SK-N-SH (cell line): ENCODE data around the gene SLC12A7. TPM values are rescaled to one million over a fixed set of nuclear protein-coding genes. Genes with fewer than 3 reads are reported as not detected.
A peak's percentile ranks its signal among the peaks of the same experiment; 100 is the strongest.

Experiments
- CTCF ChIA-PET: fragments of 300-600, 350-600 bp; formaldehyde crosslinking; extraction: SDS; loops from one replicate; lab custom pipeline; 2021; lab: Yijun Ruan, JAX
- POLR2A ChIA-PET: fragments of 350-600 bp; sonication (Branson Sonifier 250); formaldehyde crosslinking; extraction: SDS; loops from one replicate; lab custom pipeline; 2020; ENCODE audit warnings: antibody characterized with exemption, inconsistent platforms; lab: Yijun Ruan, JAX
- DNase-seq: peaks from one replicate; pipeline ENCODE4 v3.0.0; 2012
- H2AFZ ChIP-seq: fragments of 200-600 bp; sonication (generic); 2 replicates; pipeline ENCODE4 v1.8.1; 2016; ENCODE audit warnings: antibody characterized with exemption, mild to moderate bottlenecking, low read depth
- H3F3A ChIP-seq: fragments of 200-600 bp; sonication (generic); replicated peaks from 2 replicates; pipeline ENCODE3; 2016; ENCODE audit warnings: antibody characterized with exemption, mild to moderate bottlenecking; ENCODE audit not compliant: insufficient read depth
- H3K27ac ChIP-seq, 2 experiments: fragments of 200-500 bp in 1 of 2; fragments of 200-600 bp in 1 of 2; sonication (Bioruptor generic) in 1 of 2; sonication (generic), shearing (Covaris generic) in 1 of 2; 2 replicates each; pipeline versions ENCODE4 v1.5.1 to v1.6.1; 2014 to 2016; ENCODE audit warnings: low read depth in 2 of 2, inconsistent platforms in 1 of 2, low read length in 1 of 2, mild to moderate bottlenecking in 1 of 2, mixed read lengths in 1 of 2
- H3K27me3 ChIP-seq: fragments of 200-600 bp; sonication (generic), shearing (Covaris generic); 2 replicates; pipeline ENCODE4 v1.6.1; 2016; ENCODE audit warnings: mixed run types; ENCODE audit not compliant: insufficient read depth
- H3K36me3 ChIP-seq, 2 experiments: fragments of 200-500 bp in 1 of 2; fragments of 200-600 bp in 1 of 2; sonication (Bioruptor generic) in 1 of 2; sonication (generic) in 1 of 2; replicated peaks in 1 of 2; 2 replicates each; pipeline versions ENCODE3 to v1.5.1; 2014 to 2016; ENCODE audit warnings: low read length in 1 of 2, mild to moderate bottlenecking in 1 of 2; ENCODE audit not compliant: insufficient read depth in 2 of 2, control insufficient read depth in 1 of 2
- H3K4me1 ChIP-seq, 2 experiments: fragments of 200-500 bp in 1 of 2; fragments of 200-600 bp in 1 of 2; sonication (Bioruptor generic) in 1 of 2; sonication (generic), shearing (Covaris generic) in 1 of 2; 2 replicates each; pipeline versions ENCODE4 v1.5.1 to v1.6.1; 2014 to 2016; ENCODE audit warnings: low read depth in 1 of 2, low read length in 1 of 2, mixed run types in 1 of 2; ENCODE audit not compliant: insufficient read depth in 2 of 2, control insufficient read depth in 1 of 2
- H3K4me2 ChIP-seq: fragments of 200-600 bp; sonication (generic), shearing (Covaris generic); 2 replicates; pipeline ENCODE4 v1.6.1; 2017; ENCODE audit warnings: mixed run types
- H3K4me3 ChIP-seq, 2 experiments: fragments of 200-500 bp in 1 of 2; fragments of 200-600 bp in 1 of 2; sonication (Bioruptor generic) in 1 of 2; sonication (generic), shearing (Covaris generic) in 1 of 2; 2 replicates each; pipeline versions ENCODE4 v1.5.1 to v1.8.1; 2014 to 2016; ENCODE audit warnings: low read depth in 2 of 2, inconsistent platforms in 1 of 2, low read length in 1 of 2, mild to moderate bottlenecking in 1 of 2, mixed read lengths in 1 of 2, moderate library complexity in 1 of 2
- H3K79me2 ChIP-seq: fragments of 200-600 bp; sonication (generic); 2 replicates; pipeline ENCODE4 v1.8.1; 2017; ENCODE audit warnings: mild to moderate bottlenecking; ENCODE audit not compliant: insufficient read depth
- H3K9ac ChIP-seq: fragments of 200-600 bp; sonication (generic); 2 replicates; pipeline ENCODE4 v1.6.1; 2017; ENCODE audit warnings: mixed run types
- H3K9me2 ChIP-seq: fragments of 200-600 bp; sonication (generic); 2 replicates; pipeline ENCODE4 v1.6.1; 2017; ENCODE audit warnings: mixed run types
- H3K9me3 ChIP-seq: fragments of 200-600 bp; sonication (generic); 2 replicates; pipeline ENCODE4 v1.6.1; 2017; ENCODE audit warnings: mixed run types, mild to moderate bottlenecking, moderate library complexity
- H4K20me1 ChIP-seq: fragments of 200-600 bp; sonication (generic); 2 replicates; pipeline ENCODE4 v1.6.1; 2017; ENCODE audit warnings: mild to moderate bottlenecking, mixed run types; ENCODE audit not compliant: insufficient read depth
- GATA2 ChIP-seq: sonication (generic); formaldehyde crosslinking; IDR thresholded peaks from 2 replicates; pipeline ENCODE4 v1.5.0; 2020; ENCODE audit warnings: mild to moderate bottlenecking, missing genetic modification reagents
- JUND ChIP-seq: IDR thresholded peaks from 2 replicates; pipeline ENCODE4 v1.4.0; 2012
- RAD21 ChIP-seq: IDR thresholded peaks from 2 replicates; pipeline ENCODE4 v1.6.1; 2012; ENCODE audit warnings: mild to moderate bottlenecking, low read length
- SIN3A ChIP-seq: IDR thresholded peaks from 2 replicates; pipeline ENCODE4 v1.6.1; 2012; ENCODE audit warnings: low read depth, mild to moderate bottlenecking, low read length, moderate library complexity, borderline replicate concordance
- SMC3 ChIP-seq: IDR thresholded peaks from 2 replicates; pipeline ENCODE4 v1.6.1; 2012; ENCODE audit warnings: low read depth, low read length, improper control_type of control experiment
- TAF1 ChIP-seq: IDR thresholded peaks from 2 replicates; pipeline ENCODE4 v1.6.1; 2012; ENCODE audit warnings: low read depth, mild to moderate bottlenecking, low read length, moderate library complexity, borderline replicate concordance
- TCF12 ChIP-seq: IDR thresholded peaks from 2 replicates; pipeline ENCODE4 v1.4.0; 2012
- TEAD4 ChIP-seq: IDR thresholded peaks from 2 replicates; pipeline ENCODE4 v1.4.0; 2012; ENCODE audit warnings: mild to moderate bottlenecking, borderline replicate concordance; ENCODE audit not compliant: insufficient read depth
- WGBS: methylation state at CpG from one replicate; pipeline ENCODE4 v1.1.6; 2017; ENCODE audit warnings: low lambda C conversion rate; 5-methylcytosine and 5-hydroxymethylcytosine counted together
- polyA plus RNA-seq, 3 experiments: library from polyadenylated mRNA; depleted of rRNA; stranded (reverse); fragments of >200 nt; gene quantifications; 2 replicates each; pipeline ENCODE4 v1.2.3, GENCODE V29; 2012
- TF ChIP-seq, protein P1 (sequence below): IDR thresholded peaks from 2 replicates; pipeline ENCODE4 v1.4.0; 2012; ENCODE audit warnings: low read depth, borderline replicate concordance
- TF ChIP-seq, protein P2 (sequence below): IDR thresholded peaks from 2 replicates; pipeline ENCODE4 v1.4.0; 2012; ENCODE audit warnings: low read depth
- TF ChIP-seq, protein P3 (sequence below): fragments of 200-600 bp; sonication (generic); IDR thresholded peaks from 2 replicates; pipeline ENCODE4 v1.6.1; 2017; ENCODE audit warnings: antibody characterized with exemption, mild to moderate bottlenecking, moderate library complexity
- TF ChIP-seq, protein P4 (sequence below): IDR thresholded peaks from 2 replicates; pipeline ENCODE4; 2012
- TF ChIP-seq, protein P5 (sequence below): IDR thresholded peaks from 2 replicates; pipeline ENCODE4 v1.6.1; 2012; ENCODE audit warnings: mild to moderate bottlenecking, low read depth, low read length, moderate library complexity

The SLC12A7 gene
- polyA plus RNA-seq, 1 of the 3 experiments (the other 2 are of a cell fraction) = 2.6 TPM

DNA sequence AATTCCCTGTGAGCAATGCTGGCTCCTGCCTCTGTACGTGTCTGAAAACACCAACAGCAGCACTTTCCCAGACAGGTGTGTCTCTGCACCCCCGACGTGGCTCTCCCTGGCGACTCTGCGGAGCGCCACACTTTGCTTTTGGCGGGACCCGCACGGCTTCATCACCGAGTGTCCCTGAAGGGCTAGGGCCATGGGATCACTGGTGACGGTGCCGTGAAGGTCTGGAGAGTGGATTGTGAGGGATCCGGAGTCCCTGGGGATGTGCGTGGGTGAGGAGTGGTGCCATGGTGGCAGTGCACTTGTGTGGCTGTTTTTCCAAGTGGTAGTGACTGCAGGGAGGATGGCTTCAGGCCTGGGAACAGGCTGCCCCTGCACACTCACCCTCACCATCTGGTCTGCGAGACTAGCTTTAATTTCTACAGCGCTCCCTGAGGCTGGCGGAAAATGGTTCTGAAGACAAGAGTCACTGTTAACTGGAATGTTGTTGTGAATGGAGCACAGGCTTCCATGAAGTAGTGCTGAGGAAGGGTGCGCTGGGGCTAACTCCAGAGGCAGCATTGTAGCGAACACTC, 100.0 kb downstream of the SLC12A7 start (continued):
- TF ChIP-seq TEAD4 = no peak
- no peak for TF ChIP-seq JUND
- no peak for TF ChIP-seq TAF1
- no peak for TF ChIP-seq SIN3A
- no peak for TF ChIP-seq GATA2

DNA sequence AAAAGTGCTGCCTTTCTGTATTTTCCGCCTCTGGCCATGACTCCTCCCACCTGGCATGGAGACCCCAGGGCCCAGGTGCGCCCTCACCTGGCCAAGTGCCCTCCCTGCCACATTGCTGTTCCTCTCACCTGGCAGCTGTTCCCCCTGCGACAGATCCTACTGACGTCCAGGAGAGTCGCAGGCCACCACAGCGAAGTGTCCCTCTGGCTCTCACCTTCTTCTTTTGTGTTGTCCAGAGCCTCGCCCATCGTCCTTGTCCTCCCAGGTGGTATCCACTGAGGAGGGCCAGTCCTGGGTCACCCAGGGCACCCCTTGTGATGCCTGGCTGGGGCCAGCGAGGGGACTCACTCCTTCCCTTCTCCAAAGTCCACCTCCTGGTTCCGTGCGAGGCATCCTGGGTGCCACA, 100.6 kb downstream of the SLC12A7 start:
- H3K36me3 ChIP-seq = no peaks in the 10 kb centered on the region
- no peaks in the 10 kb centered on the region for H3K9me3 ChIP-seq
- CTCF ChIA-PET = interaction anchor here (0.7 to 6.5 kb wide), 12 partner anchors 8 to 513 kb away, joined by 3 to 44 read pairs (median 6); no protein-coding TSS in a partner anchor
- H3K4me3 ChIP-seq = no peak overlapping the region
- 55% methylated on average over 11 of the region's 11 CpGs for WGBS
- no peak overlapping the region for H2AFZ ChIP-seq
- DNase-seq = peak; percentile 78
- H3F3A ChIP-seq = no peaks in the 10 kb centered on the region
- no peaks in the 10 kb centered on the region; a peak in 1 of 4 replicates for H3K4me1 ChIP-seq
- no peaks in the 10 kb centered on the region for H3K9me2 ChIP-seq
- POLR2A ChIA-PET = no interaction called here
- no peak overlapping the region for H3K27ac ChIP-seq
- no peak overlapping the region for H3K4me2 ChIP-seq
- H3K27me3 ChIP-seq = peaks cover 44% of the 10 kb centered on the region
- H3K79me2 ChIP-seq = no peaks in the 10 kb centered on the region
- TF ChIP-seq SMC3 (peak; percentile 31; the same call in 1 of the 2 replicates), RAD21 (peak; percentile 11; the same call in 1 of the 2 replicates), GATA2 (no peak), TCF12 (no peak)
- TF ChIP-seq, protein P1, sequence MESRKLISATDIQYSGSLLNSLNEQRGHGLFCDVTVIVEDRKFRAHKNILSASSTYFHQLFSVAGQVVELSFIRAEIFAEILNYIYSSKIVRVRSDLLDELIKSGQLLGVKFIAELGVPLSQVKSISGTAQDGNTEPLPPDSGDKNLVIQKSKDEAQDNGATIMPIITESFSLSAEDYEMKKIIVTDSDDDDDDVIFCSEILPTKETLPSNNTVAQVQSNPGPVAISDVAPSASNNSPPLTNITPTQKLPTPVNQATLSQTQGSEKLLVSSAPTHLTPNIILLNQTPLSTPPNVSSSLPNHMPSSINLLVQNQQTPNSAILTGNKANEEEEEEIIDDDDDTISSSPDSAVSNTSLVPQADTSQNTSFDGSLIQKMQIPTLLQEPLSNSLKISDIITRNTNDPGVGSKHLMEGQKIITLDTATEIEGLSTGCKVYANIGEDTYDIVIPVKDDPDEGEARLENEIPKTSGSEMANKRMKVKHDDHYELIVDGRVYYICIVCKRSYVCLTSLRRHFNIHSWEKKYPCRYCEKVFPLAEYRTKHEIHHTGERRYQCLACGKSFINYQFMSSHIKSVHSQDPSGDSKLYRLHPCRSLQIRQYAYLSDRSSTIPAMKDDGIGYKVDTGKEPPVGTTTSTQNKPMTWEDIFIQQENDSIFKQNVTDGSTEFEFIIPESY = no peak
- TF ChIP-seq, protein P2, sequence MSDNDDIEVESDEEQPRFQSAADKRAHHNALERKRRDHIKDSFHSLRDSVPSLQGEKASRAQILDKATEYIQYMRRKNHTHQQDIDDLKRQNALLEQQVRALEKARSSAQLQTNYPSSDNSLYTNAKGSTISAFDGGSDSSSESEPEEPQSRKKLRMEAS = no peak
- TF ChIP-seq, protein P3, sequence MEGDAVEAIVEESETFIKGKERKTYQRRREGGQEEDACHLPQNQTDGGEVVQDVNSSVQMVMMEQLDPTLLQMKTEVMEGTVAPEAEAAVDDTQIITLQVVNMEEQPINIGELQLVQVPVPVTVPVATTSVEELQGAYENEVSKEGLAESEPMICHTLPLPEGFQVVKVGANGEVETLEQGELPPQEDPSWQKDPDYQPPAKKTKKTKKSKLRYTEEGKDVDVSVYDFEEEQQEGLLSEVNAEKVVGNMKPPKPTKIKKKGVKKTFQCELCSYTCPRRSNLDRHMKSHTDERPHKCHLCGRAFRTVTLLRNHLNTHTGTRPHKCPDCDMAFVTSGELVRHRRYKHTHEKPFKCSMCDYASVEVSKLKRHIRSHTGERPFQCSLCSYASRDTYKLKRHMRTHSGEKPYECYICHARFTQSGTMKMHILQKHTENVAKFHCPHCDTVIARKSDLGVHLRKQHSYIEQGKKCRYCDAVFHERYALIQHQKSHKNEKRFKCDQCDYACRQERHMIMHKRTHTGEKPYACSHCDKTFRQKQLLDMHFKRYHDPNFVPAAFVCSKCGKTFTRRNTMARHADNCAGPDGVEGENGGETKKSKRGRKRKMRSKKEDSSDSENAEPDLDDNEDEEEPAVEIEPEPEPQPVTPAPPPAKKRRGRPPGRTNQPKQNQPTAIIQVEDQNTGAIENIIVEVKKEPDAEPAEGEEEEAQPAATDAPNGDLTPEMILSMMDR = peak; percentile 39; the same call in 1 of the 2 replicates
- TF ChIP-seq, protein P4, sequence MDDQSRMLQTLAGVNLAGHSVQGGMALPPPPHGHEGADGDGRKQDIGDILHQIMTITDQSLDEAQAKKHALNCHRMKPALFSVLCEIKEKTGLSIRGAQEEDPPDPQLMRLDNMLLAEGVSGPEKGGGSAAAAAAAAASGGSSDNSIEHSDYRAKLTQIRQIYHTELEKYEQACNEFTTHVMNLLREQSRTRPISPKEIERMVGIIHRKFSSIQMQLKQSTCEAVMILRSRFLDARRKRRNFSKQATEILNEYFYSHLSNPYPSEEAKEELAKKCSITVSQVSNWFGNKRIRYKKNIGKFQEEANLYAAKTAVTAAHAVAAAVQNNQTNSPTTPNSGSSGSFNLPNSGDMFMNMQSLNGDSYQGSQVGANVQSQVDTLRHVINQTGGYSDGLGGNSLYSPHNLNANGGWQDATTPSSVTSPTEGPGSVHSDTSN = no peak
- TF ChIP-seq, protein P5, sequence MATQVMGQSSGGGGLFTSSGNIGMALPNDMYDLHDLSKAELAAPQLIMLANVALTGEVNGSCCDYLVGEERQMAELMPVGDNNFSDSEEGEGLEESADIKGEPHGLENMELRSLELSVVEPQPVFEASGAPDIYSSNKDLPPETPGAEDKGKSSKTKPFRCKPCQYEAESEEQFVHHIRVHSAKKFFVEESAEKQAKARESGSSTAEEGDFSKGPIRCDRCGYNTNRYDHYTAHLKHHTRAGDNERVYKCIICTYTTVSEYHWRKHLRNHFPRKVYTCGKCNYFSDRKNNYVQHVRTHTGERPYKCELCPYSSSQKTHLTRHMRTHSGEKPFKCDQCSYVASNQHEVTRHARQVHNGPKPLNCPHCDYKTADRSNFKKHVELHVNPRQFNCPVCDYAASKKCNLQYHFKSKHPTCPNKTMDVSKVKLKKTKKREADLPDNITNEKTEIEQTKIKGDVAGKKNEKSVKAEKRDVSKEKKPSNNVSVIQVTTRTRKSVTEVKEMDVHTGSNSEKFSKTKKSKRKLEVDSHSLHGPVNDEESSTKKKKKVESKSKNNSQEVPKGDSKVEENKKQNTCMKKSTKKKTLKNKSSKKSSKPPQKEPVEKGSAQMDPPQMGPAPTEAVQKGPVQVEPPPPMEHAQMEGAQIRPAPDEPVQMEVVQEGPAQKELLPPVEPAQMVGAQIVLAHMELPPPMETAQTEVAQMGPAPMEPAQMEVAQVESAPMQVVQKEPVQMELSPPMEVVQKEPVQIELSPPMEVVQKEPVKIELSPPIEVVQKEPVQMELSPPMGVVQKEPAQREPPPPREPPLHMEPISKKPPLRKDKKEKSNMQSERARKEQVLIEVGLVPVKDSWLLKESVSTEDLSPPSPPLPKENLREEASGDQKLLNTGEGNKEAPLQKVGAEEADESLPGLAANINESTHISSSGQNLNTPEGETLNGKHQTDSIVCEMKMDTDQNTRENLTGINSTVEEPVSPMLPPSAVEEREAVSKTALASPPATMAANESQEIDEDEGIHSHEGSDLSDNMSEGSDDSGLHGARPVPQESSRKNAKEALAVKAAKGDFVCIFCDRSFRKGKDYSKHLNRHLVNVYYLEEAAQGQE = no peak
- no peak overlapping the region for H3K9ac ChIP-seq
- no peaks in the 10 kb centered on the region for H4K20me1 ChIP-seq
